Caco-2 (cell line): Measurements from ENCODE around the gene KCNE5. TPM values are rescaled to one million over a fixed set of nuclear protein-coding genes. Genes with fewer than 3 reads are reported as not detected.
A peak's percentile ranks its signal among the peaks of the same experiment; 100 is the strongest.

ENCODE experiments used
- BruUV-seq: library from RNA; stranded (reverse); fragments of 400-500 nt; replicated peaks from 2 replicates; lab custom pipeline; 2021; lab: Mats Ljungman, UMichigan
- CTCF ChIA-PET: fragments of 300-600 bp; sonication (Branson Sonifier 250); formaldehyde crosslinking; loops from one replicate; lab custom pipeline; 2022; ENCODE audit warnings: antibody characterized with exemption; lab: Charles Lee
- POLR2A ChIA-PET: fragments of 300-600 bp; sonication (Branson Sonifier 250); formaldehyde crosslinking; loops from one replicate; lab custom pipeline; 2022; ENCODE audit warnings: antibody characterized with exemption; lab: Charles Lee
- DNase-seq, 2 experiments: peaks; one replicate each; pipeline versions ENCODE4 v3.0.0 to v3.0.0-alpha.2; 2020 to 2022
- H3K27me3 ChIP-seq: replicated peaks from 2 replicates; pipeline ENCODE4 v1.6.0; 2011; ENCODE audit warnings: low read length; ENCODE audit not compliant: control insufficient read depth, insufficient read depth
- H3K36me3 ChIP-seq: 2 replicates; pipeline ENCODE4 v1.5.1; 2011; ENCODE audit warnings: low read length; ENCODE audit not compliant: control insufficient read depth, insufficient read depth
- H3K4me1 ChIP-seq: fragments of 250-450 bp; sonication (Bioruptor Pico); 2 replicates; pipeline ENCODE4 v1.5.1; 2020; ENCODE audit warnings: mild to moderate bottlenecking
- H3K4me3 ChIP-seq: 2 replicates; pipeline ENCODE4 v1.5.1; 2011; ENCODE audit warnings: low read depth, mild to moderate bottlenecking, control low read depth, low read length
- H3K9me3 ChIP-seq: fragments of 250-450 bp; sonication (Bioruptor Pico); 2 replicates; pipeline ENCODE4 v1.5.1; 2020; ENCODE audit warnings: mild to moderate bottlenecking, moderate library complexity
- H3K27ac Mint-ChIP-seq: one replicate; pipeline ENCODE4 v1.8.0; 2022; ENCODE audit warnings: mixed read lengths; ENCODE audit not compliant: unreplicated experiment
- H3K27me3 Mint-ChIP-seq: one replicate; pipeline ENCODE4 v1.8.0; 2022; ENCODE audit warnings: mixed read lengths; ENCODE audit not compliant: insufficient read depth, unreplicated experiment
- H3K36me3 Mint-ChIP-seq: one replicate; pipeline ENCODE4 v1.8.0; 2022; ENCODE audit warnings: mild to moderate bottlenecking, mixed read lengths; ENCODE audit not compliant: insufficient read depth, unreplicated experiment
- H3K4me1 Mint-ChIP-seq: one replicate; pipeline ENCODE4 v1.8.0; 2022; ENCODE audit warnings: low read depth, mixed read lengths; ENCODE audit not compliant: unreplicated experiment
- H3K4me3 Mint-ChIP-seq: one replicate; pipeline ENCODE4 v1.8.0; 2022; ENCODE audit warnings: mild to moderate bottlenecking, moderate library complexity, mixed read lengths; ENCODE audit not compliant: unreplicated experiment
- H3K9me3 Mint-ChIP-seq: one replicate; pipeline ENCODE4 v1.8.0; 2022; ENCODE audit warnings: mixed read lengths; ENCODE audit not compliant: unreplicated experiment
- intact Hi-C: fragments of 100-400 bp; cut with micrococcal nuclease; formaldehyde crosslinking; loops from one replicate; pipeline ENCODE4 v1.10.0; 2022; ENCODE audit not compliant: unreplicated experiment
- total RNA-seq: library from RNA; stranded (reverse); gene quantifications from 2 replicates; pipeline ENCODE4 v1.2.3, GENCODE V29; 2022
- TF ChIP-seq, protein P1 (sequence below), 2 experiments: fragments of 200-600 bp in 1 of 2; IDR thresholded peaks; 1 replicate in 1 of 2; 2 replicates in 1 of 2; pipeline versions ENCODE4 v1.5.1 to v1.8.0; 2011 to 2022; ENCODE audit warnings: antibody characterized with exemption in 1 of 2, control low read depth in 1 of 2, inconsistent platforms in 1 of 2, low read depth in 1 of 2, low read length in 1 of 2, mild to moderate bottlenecking in 1 of 2, moderate library complexity in 1 of 2; ENCODE audit not compliant: insufficient read depth in 1 of 2, severe bottlenecking in 1 of 2, unreplicated experiment in 1 of 2

The KCNE5 gene
- total RNA-seq, 1 experiment from 2014 or later: 0.20 TPM

DNA sequence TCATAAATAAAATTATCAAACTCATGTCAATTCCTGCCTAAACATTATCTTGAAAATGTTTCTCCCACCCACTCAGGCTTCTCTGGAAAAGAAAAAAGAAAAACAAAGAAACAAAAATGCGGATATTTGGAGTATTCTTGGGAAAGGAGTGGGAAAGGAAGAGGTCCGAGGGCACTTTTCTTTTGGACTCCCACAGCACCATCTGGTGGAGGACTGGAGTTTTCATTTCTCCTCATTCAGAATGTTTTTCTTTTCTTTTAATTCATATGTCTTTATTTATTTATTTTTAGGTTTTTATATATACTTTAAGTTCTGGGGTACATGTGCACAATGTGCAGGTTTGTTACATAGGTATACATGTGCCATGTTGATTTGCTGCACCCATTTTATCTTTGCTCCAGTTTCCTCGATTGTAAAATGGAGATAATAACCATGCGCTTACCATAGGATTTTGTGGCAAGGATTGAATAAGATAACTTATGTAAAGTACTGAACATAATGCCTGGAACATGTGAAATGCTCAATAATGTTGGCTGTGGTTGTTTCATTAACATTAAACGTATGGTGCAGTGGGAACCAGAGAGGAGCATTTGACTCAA is 8.0 kb upstream of the KCNE5 start:
- no TSS peak for BruUV-seq
- Mint-ChIP-seq H3K27me3 (no peaks in the 10 kb centered on the region), H3K4me3 (no peak overlapping the region), H3K4me1 (no peaks in the 10 kb centered on the region), H3K9me3 (peaks cover under 1% of the 10 kb centered on the region), H3K27ac (no peak overlapping the region), H3K36me3 (no peaks in the 10 kb centered on the region)
- DNase-seq: peak in 1 of 2 experiments; percentile 30
- Histone ChIP-seq H3K4me3 (no peak overlapping the region), H3K9me3 (no peaks in the 10 kb centered on the region), H3K36me3 (no peaks in the 10 kb centered on the region), H3K4me1 (no peaks in the 10 kb centered on the region), H3K27me3 (no peaks in the 10 kb centered on the region)
- CTCF ChIA-PET: interaction anchor here (1.3 kb wide), 1 partner anchor 147 kb away, joined by 7 read pairs; no protein-coding TSS in a partner anchor
- POLR2A ChIA-PET: interaction anchor here (0.6 kb wide), 1 partner anchor 1382 kb away, joined by 3 read pairs; no protein-coding TSS in a partner anchor
- intact Hi-C loops: loop anchor here (1.0 to 5.0 kb wide), 3 partner anchors 96 to 258 kb away; partner anchors contain the start of gene NXT2
- TF ChIP-seq, protein P1, sequence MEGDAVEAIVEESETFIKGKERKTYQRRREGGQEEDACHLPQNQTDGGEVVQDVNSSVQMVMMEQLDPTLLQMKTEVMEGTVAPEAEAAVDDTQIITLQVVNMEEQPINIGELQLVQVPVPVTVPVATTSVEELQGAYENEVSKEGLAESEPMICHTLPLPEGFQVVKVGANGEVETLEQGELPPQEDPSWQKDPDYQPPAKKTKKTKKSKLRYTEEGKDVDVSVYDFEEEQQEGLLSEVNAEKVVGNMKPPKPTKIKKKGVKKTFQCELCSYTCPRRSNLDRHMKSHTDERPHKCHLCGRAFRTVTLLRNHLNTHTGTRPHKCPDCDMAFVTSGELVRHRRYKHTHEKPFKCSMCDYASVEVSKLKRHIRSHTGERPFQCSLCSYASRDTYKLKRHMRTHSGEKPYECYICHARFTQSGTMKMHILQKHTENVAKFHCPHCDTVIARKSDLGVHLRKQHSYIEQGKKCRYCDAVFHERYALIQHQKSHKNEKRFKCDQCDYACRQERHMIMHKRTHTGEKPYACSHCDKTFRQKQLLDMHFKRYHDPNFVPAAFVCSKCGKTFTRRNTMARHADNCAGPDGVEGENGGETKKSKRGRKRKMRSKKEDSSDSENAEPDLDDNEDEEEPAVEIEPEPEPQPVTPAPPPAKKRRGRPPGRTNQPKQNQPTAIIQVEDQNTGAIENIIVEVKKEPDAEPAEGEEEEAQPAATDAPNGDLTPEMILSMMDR (IDR thresholded peaks at IDR 0.05; ENCODE audit: insufficient read depth in 1 of 2, low read depth in 1 of 2, low read length in 1 of 2, severe bottlenecking in 1 of 2, unreplicated experiment in 1 of 2): peak; percentile 22 to 32

GRCh38 chrX:109629310-109629709 is 4.3 kb upstream of the KCNE5 start:
- H3K4me3 Mint-ChIP-seq: no peak overlapping the region

DNA sequence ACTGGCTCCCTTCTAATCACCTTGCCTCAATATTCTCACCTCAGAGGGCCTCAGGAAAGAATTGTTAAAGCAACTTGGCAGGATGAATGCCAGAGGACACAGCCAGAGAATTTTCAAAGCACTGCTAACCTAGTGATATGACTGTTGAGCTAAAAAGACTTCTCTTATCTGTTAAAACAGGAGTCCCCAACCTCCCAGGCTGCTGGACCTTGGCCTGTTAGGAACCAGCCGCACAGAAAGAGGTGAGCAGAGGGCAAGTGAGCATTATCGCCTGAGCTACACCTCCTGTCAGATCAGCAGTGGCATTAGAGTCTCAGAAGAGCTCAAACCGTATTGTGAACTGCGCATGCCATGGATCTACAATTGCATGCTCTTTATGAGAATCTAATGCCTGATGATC is 1.7 kb upstream of the KCNE5 start:
- ChIA-PET POLR2A (no interaction called here), CTCF (interaction anchor here (1.5 kb wide), 1 partner anchor 141 kb away, joined by 6 read pairs; no protein-coding TSS in a partner anchor)
- no peaks in the 10 kb centered on the region for H3K4me1 ChIP-seq
- H3K36me3 ChIP-seq: no peaks in the 10 kb centered on the region
- no peaks in the 10 kb centered on the region for H3K27me3 ChIP-seq
- H3K27me3 Mint-ChIP-seq: no peaks in the 10 kb centered on the region
- intact Hi-C loops: no loop called here
- no peaks in the 10 kb centered on the region for H3K4me1 Mint-ChIP-seq
- no peak overlapping the region for H3K27ac Mint-ChIP-seq
- no peak overlapping the region for H3K4me3 ChIP-seq
- DNase-seq: no peak
- no peaks in the 10 kb centered on the region for H3K9me3 ChIP-seq
- BruUV-seq: no TSS peak
- H3K4me3 Mint-ChIP-seq: no peak overlapping the region
- H3K36me3 Mint-ChIP-seq: no peaks in the 10 kb centered on the region
- TF ChIP-seq, protein P1 (IDR thresholded peaks at IDR 0.05; ENCODE audit: insufficient read depth in 1 of 2, low read depth in 1 of 2, low read length in 1 of 2, severe bottlenecking in 1 of 2, unreplicated experiment in 1 of 2): no peak
- peaks cover 11% of the 10 kb centered on the region for H3K9me3 Mint-ChIP-seq

More at GRCh38 chrX:109629310-109629709, 4.3 kb upstream of the KCNE5 start:
- Histone ChIP-seq H3K4me3 (no peak overlapping the region), H3K9me3 (no peaks in the 10 kb centered on the region), H3K36me3 (no peaks in the 10 kb centered on the region), H3K27me3 (no peaks in the 10 kb centered on the region), H3K4me1 (no peaks in the 10 kb centered on the region)
- H3K9me3 Mint-ChIP-seq: peaks cover 11% of the 10 kb centered on the region
- CTCF ChIA-PET: no interaction called here
- no peak for DNase-seq
- TF ChIP-seq, protein P1 (IDR thresholded peaks at IDR 0.05; ENCODE audit: insufficient read depth in 1 of 2, low read depth in 1 of 2, low read length in 1 of 2, severe bottlenecking in 1 of 2, unreplicated experiment in 1 of 2): no peak
- no peak overlapping the region for H3K27ac Mint-ChIP-seq
- BruUV-seq: no TSS peak
- POLR2A ChIA-PET: no interaction called here
- H3K4me1 Mint-ChIP-seq: no peaks in the 10 kb centered on the region
- no peaks in the 10 kb centered on the region for H3K27me3 Mint-ChIP-seq
- intact Hi-C loops: no loop called here
- no peaks in the 10 kb centered on the region for H3K36me3 Mint-ChIP-seq
